Hepatocyte (in vitro differentiated cells): Measurements from ENCODE around the gene C4A. TPM values are rescaled to one million over a fixed set of nuclear protein-coding genes. Genes with fewer than 3 reads are reported as not detected.

Experiments
- DNase-seq: peaks from one replicate; pipeline ENCODE4 v3.0.0-alpha.2; 2016; ENCODE audit warnings: low spot score
- H2AFZ ChIP-seq: fragments of 200-600 bp; sonication (generic); 2 replicates; pipeline ENCODE4 v1.6.0; 2016; ENCODE audit warnings: antibody characterized with exemption, mild to moderate bottlenecking
- H3K27ac ChIP-seq: fragments of 200-600 bp; sonication (generic); 2 replicates; pipeline ENCODE4 v1.5.1; 2016; ENCODE audit warnings: mild to moderate bottlenecking
- H3K27me3 ChIP-seq: fragments of 200-600 bp; sonication (generic); 2 replicates; pipeline ENCODE4 v1.6.1; 2016
- H3K36me3 ChIP-seq: fragments of 200-600 bp; sonication (generic); replicated peaks from 2 replicates; pipeline ENCODE4 v1.5.1; 2016; ENCODE audit warnings: low read depth; ENCODE audit not compliant: insufficient read depth
- H3K4me1 ChIP-seq: fragments of 200-600 bp; sonication (generic); 2 replicates; pipeline ENCODE4 v1.5.1; 2016; ENCODE audit warnings: mild to moderate bottlenecking, moderate library complexity; ENCODE audit not compliant: insufficient read depth
- H3K4me2 ChIP-seq: fragments of 200-600 bp; sonication (generic); 2 replicates; pipeline ENCODE4 v1.6.0; 2016
- H3K4me3 ChIP-seq: fragments of 200-600 bp; sonication (generic); 2 replicates; pipeline ENCODE4 v1.5.1; 2016; ENCODE audit warnings: mild to moderate bottlenecking
- H3K79me2 ChIP-seq: fragments of 200-600 bp; sonication (generic); 2 replicates; pipeline ENCODE4 v1.6.0; 2017; ENCODE audit warnings: mild to moderate bottlenecking
- H3K9me2 ChIP-seq: fragments of 200-600 bp; sonication (generic); replicated peaks from 2 replicates; pipeline ENCODE4 v1.6.0; 2017; ENCODE audit warnings: mild to moderate bottlenecking; ENCODE audit not compliant: insufficient read depth
- H3K9me3 ChIP-seq: fragments of 200-600 bp; sonication (generic); 2 replicates; pipeline ENCODE4 v1.5.1; 2016; ENCODE audit warnings: low read depth, mild to moderate bottlenecking
- H4K20me1 ChIP-seq: fragments of 200-600 bp; sonication (generic); 2 replicates; pipeline ENCODE4 v1.6.0; 2016; ENCODE audit warnings: mild to moderate bottlenecking; ENCODE audit not compliant: insufficient read depth, poor library complexity, severe bottlenecking
- CTCF ChIP-seq: fragments of 200-600 bp; sonication (generic); IDR thresholded peaks from 2 replicates; pipeline ENCODE4 v1.5.1; 2016; ENCODE audit warnings: antibody characterized with exemption, mild to moderate bottlenecking; ENCODE audit not compliant: poor library complexity
- EZH2 ChIP-seq: fragments of 200-600 bp; sonication (generic); IDR thresholded peaks from 2 replicates; pipeline ENCODE4 v1.6.1; 2016; ENCODE audit warnings: antibody characterized with exemption, mild to moderate bottlenecking, borderline replicate concordance
- EZH2phosphoT487 ChIP-seq: fragments of 200-600 bp; sonication (generic); IDR thresholded peaks from one replicate; pipeline ENCODE4 v1.6.1; 2018; ENCODE audit warnings: antibody characterized with exemption, mild to moderate bottlenecking, low read depth, moderate library complexity; ENCODE audit not compliant: unreplicated experiment, severe bottlenecking
- WGBS: methylation state at CpG from one replicate; pipeline ENCODE4 v1.1.6; 2016; ENCODE audit warnings: low lambda C conversion rate; ENCODE audit errors: missing lambda C conversion rate; 5-methylcytosine and 5-hydroxymethylcytosine counted together
- polyA plus RNA-seq: library from polyadenylated mRNA; unstranded; fragments of >200 nt; fragmentation: Nextera tagmentation; extraction: Ambion mirVana; gene quantifications from 2 replicates; pipeline ENCODE4 v1.2.1, GENCODE V29; 2016
- total RNA-seq: library from RNA; depleted of rRNA; stranded (reverse); fragments of >200 nt; gene quantifications from 2 replicates; pipeline ENCODE4 v1.2.3, GENCODE V29; 2014

Gene C4A
- total and polyA plus RNA-seq, 2 experiments from 2014 or later = 66.8 to 74.4 TPM

- Histone ChIP-seq H3K9me2 (no peaks in the 10 kb centered on the region), H3K36me3 (no peaks in the 10 kb centered on the region), H2AFZ (no peak within 1 kb of the TSS), H3K27ac (peak within 1 kb of the TSS; percentile 95), H3K4me2 (peak within 1 kb of the TSS; percentile 72), H3K9me3 (no peaks in the 10 kb centered on the region), H3K4me3 (no peak within 1 kb of the TSS), H3K4me1 (peaks cover 19% of the 10 kb centered on the region), H3K27me3 (no peaks in the 10 kb centered on the region), H4K20me1 (no peaks in the 10 kb centered on the region), H3K79me2 (peaks cover 4% of the 10 kb centered on the region)
- DNase-seq = peak; percentile 89
- WGBS = 44% methylated on average over 11 of the region's 11 CpGs
- no peak for TF ChIP-seq CTCF
- no peak for TF ChIP-seq EZH2phosphoT487
- TF ChIP-seq EZH2 = no peak
Observed at GRCh38 chr6:31945507-31946369, 36.1 kb upstream of the C4A start, which contains the start of gene CFB. CFB (plus strand) TSS chr6:31946095; CDS start chr6:31946222, 127 bp downstream.

GRCh38 chr6:31946370-31946885 is 35.4 kb upstream of the C4A start:
- Histone ChIP-seq H3K9me3 (no peaks in the 10 kb centered on the region), H3K27me3 (no peaks in the 10 kb centered on the region), H2AFZ (no peak overlapping the region), H3K4me3 (no peak overlapping the region), H3K36me3 (no peaks in the 10 kb centered on the region), H3K9me2 (no peaks in the 10 kb centered on the region), H3K79me2 (peaks cover 4% of the 10 kb centered on the region), H4K20me1 (no peaks in the 10 kb centered on the region), H3K4me1 (peaks cover 12% of the 10 kb centered on the region), H3K4me2 (peak overlapping the region; percentile 72), H3K27ac (peak overlapping the region; percentile 95)
- TF ChIP-seq EZH2 = no peak
- TF ChIP-seq EZH2phosphoT487 = no peak
- TF ChIP-seq CTCF = no peak
- WGBS = 78% methylated on average over 11 of the region's 11 CpGs
- DNase-seq = no peak

- Histone ChIP-seq H3K79me2 (peaks cover 4% of the 10 kb centered on the region), H2AFZ (no peak overlapping the region), H3K4me3 (no peak overlapping the region), H3K27me3 (no peaks in the 10 kb centered on the region), H4K20me1 (no peaks in the 10 kb centered on the region), H3K9me2 (no peaks in the 10 kb centered on the region), H3K27ac (peak overlapping the region; percentile 95), H3K36me3 (no peaks in the 10 kb centered on the region), H3K4me1 (peaks cover 12% of the 10 kb centered on the region), H3K4me2 (peak overlapping the region; percentile 72), H3K9me3 (no peaks in the 10 kb centered on the region)
- DNase-seq = no peak
- no peak for TF ChIP-seq EZH2phosphoT487
- no peak for TF ChIP-seq EZH2
- TF ChIP-seq CTCF = no peak
- 89% methylated on average over 24 of the region's 24 CpGs for WGBS
Observed at GRCh38 chr6:31947070-31947675, 34.7 kb upstream of the C4A start.
